Spleen (tissue), 11 donors: ENCODE data around the gene LRRC37B. TPM values are rescaled to one million over a fixed set of nuclear protein-coding genes. Genes with fewer than 3 reads are reported as not detected.
"Not testable (repeated sequence)": the region's sequence is repeated elsewhere in the genome, so short reads cannot be mapped to it uniquely, and the experiment has no call there.

Source experiments
- DNase-seq: peaks from one replicate; pipeline ENCODE4 v3.0.0-alpha.2; 2020
- H3K27ac ChIP-seq, 8 donors: fragments of 200-600 bp; sonication (generic) in 7 of 8; 1 replicate in 4 of 8; 2 replicates in 4 of 8; pipeline versions ENCODE4 v1.5.0 to v1.8.0; 2016 to 2021; ENCODE audit warnings: inconsistent platforms in 4 of 8, mild to moderate bottlenecking in 4 of 8, moderate library complexity in 1 of 8
- H3K27me3 ChIP-seq, 7 donors: fragments of 200-600 bp; sonication (generic) in 6 of 7; replicated peaks in 1 of 7; 1 replicate in 4 of 7; 2 replicates in 3 of 7; pipeline versions ENCODE4 v1.5.0 to v1.8.0; 2016 to 2021; ENCODE audit warnings: inconsistent platforms in 3 of 7, mild to moderate bottlenecking in 1 of 7
- H3K36me3 ChIP-seq, 6 donors: fragments of 200-600 bp; sonication (generic) in 5 of 6; 1 replicate in 4 of 6; 2 replicates in 2 of 6; pipeline versions ENCODE4 v1.5.0 to v1.8.0; 2016 to 2021; ENCODE audit warnings: inconsistent platforms in 2 of 6
- H3K4me1 ChIP-seq, 6 donors: fragments of 200-600 bp; sonication (generic) in 5 of 6; 1 replicate in 3 of 6; 2 replicates in 3 of 6; pipeline versions ENCODE4 v1.5.0 to v1.8.0; 2016 to 2021; ENCODE audit warnings: inconsistent platforms in 3 of 6
- H3K4me3 ChIP-seq, 8 donors: fragments of 200-600 bp; sonication (generic) in 7 of 8; 1 replicate in 4 of 8; 2 replicates in 4 of 8; pipeline versions ENCODE4 v1.5.0 to v1.8.0; 2016 to 2021; ENCODE audit warnings: inconsistent platforms in 4 of 8, mild to moderate bottlenecking in 4 of 8, moderate library complexity in 2 of 8
- H3K9me3 ChIP-seq, 8 donors: fragments of 200-600 bp; sonication (generic) in 7 of 8; 1 replicate in 4 of 8; 2 replicates in 4 of 8; pipeline versions ENCODE4 v1.5.0 to v1.8.0; 2016 to 2021; ENCODE audit warnings: inconsistent platforms in 4 of 8
- POLR2A ChIP-seq, 3 donors: fragments of 450-650 bp; IDR thresholded peaks; one replicate each; pipeline ENCODE4 v1.5.1; 2017; ENCODE audit warnings: antibody characterized with exemption in 3 of 3, mild to moderate bottlenecking in 1 of 3
- POLR2AphosphoS5 ChIP-seq, 3 donors: sonication (generic); formaldehyde crosslinking; IDR thresholded peaks; one replicate each; pipeline ENCODE4 v1.5.1; 2017; ENCODE audit warnings: antibody characterized with exemption in 3 of 3
- WGBS, 5 donors: extraction: QIAGEN DNeasy Blood & Tissue Kit in 3 of 5; methylation state at CpG; one replicate each; pipeline versions ENCODE4 v1.1.5 to v1.1.7; 2013 to 2018; 5-methylcytosine and 5-hydroxymethylcytosine counted together
- intact Hi-C: fragments of 100-400 bp; cut with DNase I; formaldehyde crosslinking; loops from one replicate; pipeline ENCODE4 v1.15.0; 2023; ENCODE audit warnings: low total_unique reads
- polyA plus RNA-seq, 3 donors: library from polyadenylated mRNA; stranded (reverse); fragments of 200-250 nt; gene quantifications; one replicate each; pipeline ENCODE4 v1.2.1, GENCODE V29; 2013
- total RNA-seq, 7 donors: library from RNA; depleted of rRNA in 3 of 7; stranded (reverse); fragments of >200 nt in 3 of 7; fragmentation: NEBNext Ultra II Directional in 4 of 7; extraction: Animal tissue kit (Norgen Biotek cat#: 25700) in 4 of 7; gene quantifications; one replicate each; pipeline versions ENCODE4 v1.1.0 to v1.2.1, GENCODE V29; 2016 to 2021
- TF ChIP-seq, protein P1 (sequence below), 11 experiments: fragments of 200-600 bp in 7 of 11; fragments of 450-650 bp in 4 of 11; sonication (generic) in 4 of 11; IDR thresholded peaks in 8 of 11; conservative IDR thresholded peaks in 3 of 11; 1 replicate in 7 of 11; 2 replicates in 4 of 11; pipeline versions ENCODE4 v1.4.0 to v1.8.0; 2016 to 2021; ENCODE audit warnings: antibody characterized with exemption in 11 of 11, inconsistent platforms in 4 of 11, mild to moderate bottlenecking in 1 of 11
- donor health status: healthy with polysubstance abuse.
- donor health status: DM: no; HTN: no; CAD: no; lungs with moderate emphysema.
- donor health status: DM: no; HTN: no; CAD: no.
- donor health status: Bipolar disorder and iron deficiency.
- donor health status: healthy.
- donor health status: DM: no; HTN: no; CAD: no.
- donor health status: DM: yes; HTN: yes; CAD: no.

LRRC37B gene
- total and polyA plus RNA-seq, 10 donors, result 10.7 to 53.1 (median 22.9) TPM

DNA sequence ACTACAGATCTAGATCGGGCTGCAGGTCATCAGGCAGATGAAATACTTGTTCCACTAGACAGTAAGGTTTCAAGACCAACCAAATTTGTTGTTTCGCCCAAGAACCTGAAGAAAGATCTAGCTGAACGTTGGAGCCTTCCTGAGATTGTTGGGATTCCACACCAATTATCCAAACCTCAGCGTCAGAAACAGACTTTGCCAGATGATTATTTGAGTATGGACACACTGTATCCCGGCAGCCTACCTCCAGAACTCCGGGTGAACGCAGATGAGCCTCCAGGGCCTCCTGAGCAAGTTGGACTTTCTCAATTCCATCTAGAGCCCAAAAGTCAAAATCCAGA is 14.4 kb downstream of the LRRC37B start:
- H3K36me3 ChIP-seq, result peaks cover 0 to 74% (median 21%) of the 10 kb centered on the region in 6 donors
- no peak overlapping the region for H3K4me3 ChIP-seq

DNA sequence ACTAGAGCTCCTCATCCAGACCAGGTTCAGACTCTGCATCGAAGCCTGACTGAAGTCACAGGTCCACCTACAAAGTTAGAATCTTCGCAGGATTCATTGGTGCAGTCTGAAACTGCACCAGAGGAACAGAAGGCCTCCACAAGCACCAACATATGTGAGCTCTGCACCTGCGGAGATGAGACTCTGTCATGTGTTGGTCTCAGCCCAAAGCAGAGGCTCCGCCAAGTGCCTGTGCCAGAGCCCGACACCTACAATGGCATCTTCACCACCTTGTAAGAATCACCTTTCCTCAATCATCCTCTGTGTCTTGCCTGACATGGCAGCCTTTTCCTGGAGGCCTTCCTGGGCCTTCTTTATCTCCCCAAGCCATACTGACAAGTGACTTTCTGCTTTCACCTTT is 15.4 kb downstream of the LRRC37B start:
- H3K27me3 ChIP-seq, H3K4me1 ChIP-seq, H3K27ac ChIP-seq, DNase-seq, intact Hi-C loops, H3K9me3 ChIP-seq, H3K4me3 ChIP-seq: not testable (repeated sequence)
- peaks cover 0 to 74% (median 21%) of the 10 kb centered on the region in 6 donors for H3K36me3 ChIP-seq
- 95 to 100% (median 96%) methylated on average over 2 to 5 of the region's 5 CpGs for WGBS, 5 donors

More for the DNA sequence above, 14.4 kb downstream of the LRRC37B start:
- H3K9me3 ChIP-seq, result no peaks in the 10 kb centered on the region
- no peak for DNase-seq
- H3K27me3 ChIP-seq, result no peaks in the 10 kb centered on the region
- H3K4me1 ChIP-seq, result peaks cover 0 to 15% (median 0%) of the 10 kb centered on the region in 6 donors
- WGBS, 5 donors, result 85 to 97% (median 95%) methylated on average over 6 to 7 of the region's 7 CpGs
- no peak overlapping the region for H3K27ac ChIP-seq
- intact Hi-C loops, result no loop called here
- TF ChIP-seq, protein P1, sequence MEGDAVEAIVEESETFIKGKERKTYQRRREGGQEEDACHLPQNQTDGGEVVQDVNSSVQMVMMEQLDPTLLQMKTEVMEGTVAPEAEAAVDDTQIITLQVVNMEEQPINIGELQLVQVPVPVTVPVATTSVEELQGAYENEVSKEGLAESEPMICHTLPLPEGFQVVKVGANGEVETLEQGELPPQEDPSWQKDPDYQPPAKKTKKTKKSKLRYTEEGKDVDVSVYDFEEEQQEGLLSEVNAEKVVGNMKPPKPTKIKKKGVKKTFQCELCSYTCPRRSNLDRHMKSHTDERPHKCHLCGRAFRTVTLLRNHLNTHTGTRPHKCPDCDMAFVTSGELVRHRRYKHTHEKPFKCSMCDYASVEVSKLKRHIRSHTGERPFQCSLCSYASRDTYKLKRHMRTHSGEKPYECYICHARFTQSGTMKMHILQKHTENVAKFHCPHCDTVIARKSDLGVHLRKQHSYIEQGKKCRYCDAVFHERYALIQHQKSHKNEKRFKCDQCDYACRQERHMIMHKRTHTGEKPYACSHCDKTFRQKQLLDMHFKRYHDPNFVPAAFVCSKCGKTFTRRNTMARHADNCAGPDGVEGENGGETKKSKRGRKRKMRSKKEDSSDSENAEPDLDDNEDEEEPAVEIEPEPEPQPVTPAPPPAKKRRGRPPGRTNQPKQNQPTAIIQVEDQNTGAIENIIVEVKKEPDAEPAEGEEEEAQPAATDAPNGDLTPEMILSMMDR (IDR thresholded peaks at IDR 0.05 in 8 of 11, conservative IDR thresholded peaks at IDR 0.05 in 3 of 11), result no peak
- TF ChIP-seq POLR2A (IDR thresholded peaks at IDR 0.05) (no peak), POLR2AphosphoS5 (IDR thresholded peaks at IDR 0.05) (no peak)

DNA sequence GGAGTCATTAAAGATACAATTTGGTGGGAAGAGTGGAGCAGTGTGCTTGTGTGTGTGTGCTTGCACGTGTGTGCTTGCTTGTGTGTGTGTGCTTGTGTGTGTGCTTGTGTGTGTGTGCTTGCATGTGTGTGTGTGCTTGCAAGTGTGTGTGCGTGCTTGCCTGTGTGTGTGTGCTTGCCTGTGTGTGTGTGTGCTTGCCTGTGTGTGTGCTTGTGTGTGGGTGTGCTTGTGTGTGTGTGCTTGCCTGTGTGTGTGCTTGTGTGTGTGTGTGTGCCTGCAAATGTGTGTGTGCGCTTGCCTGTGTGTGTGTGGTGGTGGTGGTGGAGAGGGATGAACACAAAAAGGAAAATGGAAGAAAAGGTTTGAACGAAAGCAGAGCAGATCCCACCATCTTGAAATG is 20.1 kb downstream of the LRRC37B start:
- H3K27me3 ChIP-seq, H3K9me3 ChIP-seq, DNase-seq, H3K4me3 ChIP-seq, intact Hi-C loops, H3K27ac ChIP-seq, H3K4me1 ChIP-seq: not testable (repeated sequence)
- 89 to 99% (median 93%) methylated on average over 4 of the region's 4 CpGs for WGBS, 5 donors
- peaks cover 0 to 33% (median 4%) of the 10 kb centered on the region in 6 donors for H3K36me3 ChIP-seq

DNA sequence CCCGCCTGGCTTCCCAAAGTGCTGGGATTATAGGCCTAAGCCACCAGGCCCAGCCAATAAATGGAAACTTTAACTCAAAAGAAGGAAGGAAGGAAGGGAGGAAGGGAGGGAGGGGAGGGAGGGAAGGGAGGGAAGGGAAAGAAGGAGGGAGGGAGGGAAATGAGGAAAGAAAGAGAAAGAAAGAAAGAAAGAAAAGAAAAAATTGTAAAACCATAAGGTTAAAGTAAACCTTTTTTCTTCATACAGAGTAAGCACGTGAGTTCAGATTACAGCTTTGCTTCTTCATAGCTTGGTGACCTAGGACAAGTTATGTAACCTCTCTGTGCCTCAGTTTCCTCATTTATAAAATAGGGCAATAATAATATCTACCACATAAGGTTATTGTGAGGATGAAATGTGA is 26.0 kb downstream of the LRRC37B start:
- TF ChIP-seq, protein P1 (IDR thresholded peaks at IDR 0.05 in 8 of 11, conservative IDR thresholded peaks at IDR 0.05 in 3 of 11), result no peak
- TF ChIP-seq POLR2AphosphoS5 (IDR thresholded peaks at IDR 0.05) (no peak), POLR2A (IDR thresholded peaks at IDR 0.05) (no peak)
- H3K27me3 ChIP-seq, result no peaks in the 10 kb centered on the region
- WGBS, 5 donors, result 93 to 100% (median 97%) methylated on average over 2 of the region's 2 CpGs
- H3K4me1 ChIP-seq, result no peaks in the 10 kb centered on the region
- intact Hi-C loops, result no loop called here
- no peak for DNase-seq
- peaks cover 0 to 64% (median 25%) of the 10 kb centered on the region in 6 donors for H3K36me3 ChIP-seq
- no peak overlapping the region for H3K27ac ChIP-seq
- H3K9me3 ChIP-seq, result no peaks in the 10 kb centered on the region
- H3K4me3 ChIP-seq, result no peak overlapping the region

DNA sequence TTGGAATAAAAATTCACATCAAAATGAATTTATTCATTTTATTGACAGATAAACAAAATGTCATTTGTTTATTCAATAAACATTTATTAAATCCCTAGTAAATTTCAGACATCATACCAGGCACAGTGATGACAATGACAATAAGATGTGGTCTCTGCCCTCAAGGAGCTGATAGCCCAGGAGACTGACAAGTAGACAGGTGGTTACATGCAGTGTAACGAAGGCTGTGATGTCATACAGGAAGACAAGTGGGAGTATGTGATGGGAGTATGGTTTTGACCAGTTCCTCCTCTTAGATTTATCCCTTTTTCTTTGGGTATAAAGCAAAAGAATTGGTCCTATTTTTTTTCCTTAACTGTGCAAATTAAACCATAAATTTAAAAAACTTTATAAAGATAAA is 26.6 kb downstream of the LRRC37B start:
- H3K27me3 ChIP-seq, DNase-seq, H3K4me3 ChIP-seq, H3K27ac ChIP-seq, intact Hi-C loops, H3K4me1 ChIP-seq, H3K9me3 ChIP-seq: not testable (repeated sequence)
- peaks cover 0 to 70% (median 25%) of the 10 kb centered on the region in 6 donors for H3K36me3 ChIP-seq
- WGBS, 5 donors, result 41 to 75% (median 55%) methylated on average over 1 of the region's 1 CpG

DNA sequence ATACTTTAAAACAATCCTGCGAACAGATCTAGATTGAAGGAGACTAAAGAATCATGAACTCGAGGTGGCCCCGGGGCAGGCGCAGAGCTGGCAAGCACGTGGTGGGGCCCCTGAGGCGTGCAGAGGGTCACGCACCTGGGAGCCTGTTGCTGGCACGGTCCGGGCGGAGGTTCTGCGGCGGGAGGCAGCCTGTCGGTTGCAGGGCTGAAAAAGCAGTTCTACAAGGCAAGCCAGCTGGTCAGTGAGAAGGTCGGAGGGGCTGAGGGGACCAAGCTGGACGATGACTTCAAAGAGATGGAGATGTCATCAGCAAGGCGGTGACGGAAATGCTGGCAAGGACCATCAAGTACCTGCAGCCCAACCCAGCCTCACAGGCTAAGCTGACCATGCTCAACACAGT is 33.1 kb downstream of the LRRC37B start:
- DNase-seq, H3K4me3 ChIP-seq, H3K27me3 ChIP-seq, H3K27ac ChIP-seq, intact Hi-C loops, H3K9me3 ChIP-seq, H3K4me1 ChIP-seq: not testable (repeated sequence)
- peaks cover 0 to 69% (median 36%) of the 10 kb centered on the region in 6 donors for H3K36me3 ChIP-seq
- WGBS, 5 donors, result 94 to 97% (median 96%) methylated on average over 16 to 17 of the region's 17 CpGs

DNA sequence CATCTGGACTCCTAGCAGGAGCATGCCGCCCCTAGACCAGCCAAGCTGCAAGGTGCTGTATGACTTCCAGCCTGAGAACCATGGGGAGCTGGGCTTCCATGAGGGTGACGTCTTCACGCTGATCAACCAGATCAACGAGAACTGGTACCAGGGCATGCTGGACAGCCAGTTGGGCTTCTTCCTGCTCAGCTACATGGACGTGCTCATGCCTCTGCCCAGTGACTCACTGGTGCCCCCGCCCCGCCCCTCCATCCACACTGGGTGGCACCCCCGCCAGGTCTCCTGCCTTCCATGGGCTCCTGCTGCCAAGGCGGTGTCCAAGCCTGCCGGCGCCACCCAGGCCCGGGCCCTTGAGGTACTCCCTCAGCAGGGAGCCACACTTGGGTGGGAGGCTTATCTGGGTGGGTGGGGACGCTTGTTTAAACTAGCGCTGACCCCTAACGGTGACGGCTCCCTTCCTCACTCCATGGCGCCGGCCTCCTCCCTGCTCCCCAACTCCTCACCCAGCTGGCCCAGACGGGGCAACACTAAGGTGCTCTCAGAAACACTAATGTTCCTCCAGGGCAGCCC is 34.2 kb downstream of the LRRC37B start:
- DNase-seq, H3K4me1 ChIP-seq, H3K27me3 ChIP-seq, H3K4me3 ChIP-seq, H3K9me3 ChIP-seq, intact Hi-C loops, H3K27ac ChIP-seq: not testable (repeated sequence)
- 95 to 97% (median 96%) methylated on average over 18 to 19 of the region's 19 CpGs for whole genome bisulfite sequencing, 5 donors
- peaks cover 0 to 60% (median 26%) of the 10 kb centered on the region in 6 donors for H3K36me3 ChIP-seq

DNA sequence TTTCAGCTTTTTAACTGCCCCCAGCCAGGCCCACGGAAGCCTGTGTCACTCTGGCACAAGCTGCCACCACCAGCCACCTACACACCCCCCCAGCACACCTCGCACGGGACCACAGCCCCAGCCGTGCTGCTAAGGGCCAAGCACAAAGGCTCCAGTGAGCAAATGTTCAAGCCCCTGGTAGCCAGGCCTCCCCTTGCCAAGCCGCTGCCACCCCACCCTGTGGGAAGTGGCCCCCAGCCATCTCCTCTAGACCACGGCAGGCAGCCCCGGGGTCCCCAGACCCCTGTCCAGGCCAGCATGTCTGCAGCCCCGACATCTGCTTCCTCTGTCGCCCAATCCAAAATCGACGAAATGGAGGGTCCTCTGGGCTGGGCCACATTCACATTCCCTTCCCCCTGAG is 35.1 kb downstream of the LRRC37B start:
- H3K4me1 ChIP-seq, H3K9me3 ChIP-seq, H3K4me3 ChIP-seq, DNase-seq, H3K27ac ChIP-seq, intact Hi-C loops, H3K27me3 ChIP-seq: not testable (repeated sequence)
- H3K36me3 ChIP-seq, result peaks cover 0 to 55% (median 18%) of the 10 kb centered on the region in 6 donors
- 90 to 100% (median 95%) methylated on average over 2 to 10 of the region's 11 CpGs for WGBS, 5 donors

DNA sequence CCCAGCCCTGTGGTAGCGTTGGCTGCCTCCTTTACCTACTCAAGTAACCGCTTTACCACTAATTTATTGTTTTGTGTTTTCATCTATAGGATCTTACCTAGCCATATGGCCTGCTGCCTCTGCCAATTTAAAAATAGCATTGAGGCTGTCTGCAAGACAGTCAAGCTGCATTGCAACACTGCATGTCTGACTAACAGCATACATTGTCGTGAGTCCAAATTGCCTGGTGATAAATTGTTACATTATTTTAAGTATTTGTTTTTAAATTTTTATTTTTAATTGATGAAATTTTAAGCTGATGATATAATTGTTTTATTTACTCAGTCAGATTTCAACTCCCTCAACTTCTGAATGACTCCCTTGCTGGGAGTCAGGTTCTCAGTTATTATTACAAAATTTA is 38.4 kb downstream of the LRRC37B start:
- H3K27me3 ChIP-seq, H3K4me1 ChIP-seq, intact Hi-C loops, H3K4me3 ChIP-seq, DNase-seq, H3K9me3 ChIP-seq, H3K27ac ChIP-seq: not testable (repeated sequence)
- H3K36me3 ChIP-seq, result peaks cover 0 to 53% (median 12%) of the 10 kb centered on the region in 6 donors
- 90 to 96% (median 95%) methylated on average over 3 of the region's 3 CpGs for WGBS, 5 donors
